ENCODE measurements around the gene DDX41.

Gene DDX41

GRCh38 chr5:177510567-177511053 is 6.2 kb downstream of the DDX41 start:
- Mint-ChIP-seq H3K27ac (no peak overlapping the region), H3K36me3 (ENCODE audit: low read depth) (peaks cover 46% of the 10 kb centered on the region), H3K4me3 (peak overlapping the region in 1 of 3 experiments; percentile 24), H3K9me3 (no peaks in the 10 kb centered on the region), H3K27me3 (ENCODE audit: low read depth) (peaks cover 4% of the 10 kb centered on the region), H3K4me1 (peaks cover 13% of the 10 kb centered on the region)
- TF ChIP-seq CTCF (IDR thresholded peaks at IDR 0.05; ENCODE audit: unreplicated experiment in 3 of 3) = no peak

GRCh38 chr5:177509991-177510566 is 6.7 kb downstream of the DDX41 start:
- H3K27me3 Mint-ChIP-seq (ENCODE audit: low read depth) = peaks cover 4% of the 10 kb centered on the region
- H3K36me3 Mint-ChIP-seq (ENCODE audit: low read depth) = peaks cover 41% of the 10 kb centered on the region
- TF ChIP-seq CTCF (IDR thresholded peaks at IDR 0.05; ENCODE audit: unreplicated experiment in 3 of 3) = no peak
- no peaks in the 10 kb centered on the region for H3K9me3 Mint-ChIP-seq
- peak overlapping the region in 1 of 3 experiments; percentile 59 for H3K27ac Mint-ChIP-seq
- peak overlapping the region in 2 of 3 experiments; percentile 51 to 62 for H3K4me3 Mint-ChIP-seq
- H3K4me1 Mint-ChIP-seq = peaks cover 10% of the 10 kb centered on the region

- no peaks in the 10 kb centered on the region for H3K9me3 Mint-ChIP-seq
- peaks cover 4% of the 10 kb centered on the region for H3K27me3 Mint-ChIP-seq (ENCODE audit: low read depth)
- no peak for TF ChIP-seq CTCF (IDR thresholded peaks at IDR 0.05; ENCODE audit: unreplicated experiment in 3 of 3)
- H3K4me3 Mint-ChIP-seq = peak within 1 kb of the TSS; percentile 9 to 62 (median 51)
- peaks cover 10% of the 10 kb centered on the region for H3K4me1 Mint-ChIP-seq
- H3K27ac Mint-ChIP-seq = peak within 1 kb of the TSS in 2 of 3 experiments; percentile 38 to 59
- H3K36me3 Mint-ChIP-seq (ENCODE audit: low read depth) = peaks cover 39% of the 10 kb centered on the region
Observed at GRCh38 chr5:177509381-177509951, 7.3 kb downstream of the DDX41 start, which contains the start of gene DOK3. DOK3 (minus strand) TSS chr5:177509826; CDS start chr5:177509540, 286 bp downstream.

- H3K4me1 Mint-ChIP-seq = peaks cover 10% of the 10 kb centered on the region
- no peaks in the 10 kb centered on the region for H3K9me3 Mint-ChIP-seq
- no peak for TF ChIP-seq CTCF (IDR thresholded peaks at IDR 0.05; ENCODE audit: unreplicated experiment in 3 of 3)
- H3K27ac Mint-ChIP-seq = peak overlapping the region in 1 of 3 experiments; percentile 38
- peaks cover 33% of the 10 kb centered on the region for H3K36me3 Mint-ChIP-seq (ENCODE audit: low read depth)
- H3K4me3 Mint-ChIP-seq = no peak overlapping the region
- H3K27me3 Mint-ChIP-seq (ENCODE audit: low read depth) = peaks cover 4% of the 10 kb centered on the region
Observed at GRCh38 chr5:177508837-177509236, 7.9 kb downstream of the DDX41 start.

- Mint-ChIP-seq H3K36me3 (ENCODE audit: low read depth) (peaks cover 30% of the 10 kb centered on the region), H3K4me1 (peaks cover 10% of the 10 kb centered on the region), H3K27ac (no peak overlapping the region), H3K4me3 (no peak overlapping the region), H3K9me3 (no peaks in the 10 kb centered on the region), H3K27me3 (ENCODE audit: low read depth) (peaks cover 4% of the 10 kb centered on the region)
- no peak for TF ChIP-seq CTCF (IDR thresholded peaks at IDR 0.05; ENCODE audit: unreplicated experiment in 3 of 3)
Observed at GRCh38 chr5:177508221-177508611, 8.5 kb downstream of the DDX41 start.
